Measurements from ENCODE around the gene DR1.
"Not testable (repeated sequence)": the region's sequence is repeated elsewhere in the genome, so short reads cannot be mapped to it uniquely, and the experiment has no call there.

The DR1 gene

DNA sequence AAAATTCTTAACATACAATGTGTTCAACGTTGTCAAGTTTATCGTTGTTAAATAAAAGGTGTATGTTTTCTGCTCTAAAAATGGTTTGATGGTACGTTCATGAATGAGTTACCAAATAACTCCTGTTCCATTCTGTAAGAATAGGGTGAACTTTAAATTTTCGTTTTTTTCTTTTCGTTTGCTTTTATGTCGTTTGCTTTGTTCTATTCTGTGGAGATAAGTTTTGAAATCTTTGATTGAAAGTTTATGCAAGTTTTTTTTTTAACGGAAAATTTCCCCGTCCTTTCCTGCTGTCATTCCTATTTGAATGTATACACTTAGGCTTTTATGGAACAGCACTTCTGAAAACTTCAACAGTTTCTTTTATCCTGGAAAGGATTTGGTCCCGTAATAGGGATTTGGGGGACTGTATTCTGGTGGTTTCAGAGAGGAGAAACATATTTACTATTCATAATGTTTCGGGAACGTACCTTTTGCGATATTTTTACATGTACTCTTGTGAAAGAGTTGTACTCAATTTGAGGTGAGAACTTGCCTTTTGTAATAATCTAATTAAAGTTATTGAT is 1.7 kb downstream of the DR1 start:
- TF ChIP-seq, protein P1, sequence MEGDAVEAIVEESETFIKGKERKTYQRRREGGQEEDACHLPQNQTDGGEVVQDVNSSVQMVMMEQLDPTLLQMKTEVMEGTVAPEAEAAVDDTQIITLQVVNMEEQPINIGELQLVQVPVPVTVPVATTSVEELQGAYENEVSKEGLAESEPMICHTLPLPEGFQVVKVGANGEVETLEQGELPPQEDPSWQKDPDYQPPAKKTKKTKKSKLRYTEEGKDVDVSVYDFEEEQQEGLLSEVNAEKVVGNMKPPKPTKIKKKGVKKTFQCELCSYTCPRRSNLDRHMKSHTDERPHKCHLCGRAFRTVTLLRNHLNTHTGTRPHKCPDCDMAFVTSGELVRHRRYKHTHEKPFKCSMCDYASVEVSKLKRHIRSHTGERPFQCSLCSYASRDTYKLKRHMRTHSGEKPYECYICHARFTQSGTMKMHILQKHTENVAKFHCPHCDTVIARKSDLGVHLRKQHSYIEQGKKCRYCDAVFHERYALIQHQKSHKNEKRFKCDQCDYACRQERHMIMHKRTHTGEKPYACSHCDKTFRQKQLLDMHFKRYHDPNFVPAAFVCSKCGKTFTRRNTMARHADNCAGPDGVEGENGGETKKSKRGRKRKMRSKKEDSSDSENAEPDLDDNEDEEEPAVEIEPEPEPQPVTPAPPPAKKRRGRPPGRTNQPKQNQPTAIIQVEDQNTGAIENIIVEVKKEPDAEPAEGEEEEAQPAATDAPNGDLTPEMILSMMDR (IDR thresholded peaks at IDR 0.05; ENCODE audit: low read depth, low read length, missing control alignments): no peak
- no peak for DNase-seq (ENCODE audit: extremely low read depth, low read depth)
- peak overlapping the region; percentile 82 for H3K4me3 ChIP-seq (replicated peaks; ENCODE audit: low read depth, low read length)

DNA sequence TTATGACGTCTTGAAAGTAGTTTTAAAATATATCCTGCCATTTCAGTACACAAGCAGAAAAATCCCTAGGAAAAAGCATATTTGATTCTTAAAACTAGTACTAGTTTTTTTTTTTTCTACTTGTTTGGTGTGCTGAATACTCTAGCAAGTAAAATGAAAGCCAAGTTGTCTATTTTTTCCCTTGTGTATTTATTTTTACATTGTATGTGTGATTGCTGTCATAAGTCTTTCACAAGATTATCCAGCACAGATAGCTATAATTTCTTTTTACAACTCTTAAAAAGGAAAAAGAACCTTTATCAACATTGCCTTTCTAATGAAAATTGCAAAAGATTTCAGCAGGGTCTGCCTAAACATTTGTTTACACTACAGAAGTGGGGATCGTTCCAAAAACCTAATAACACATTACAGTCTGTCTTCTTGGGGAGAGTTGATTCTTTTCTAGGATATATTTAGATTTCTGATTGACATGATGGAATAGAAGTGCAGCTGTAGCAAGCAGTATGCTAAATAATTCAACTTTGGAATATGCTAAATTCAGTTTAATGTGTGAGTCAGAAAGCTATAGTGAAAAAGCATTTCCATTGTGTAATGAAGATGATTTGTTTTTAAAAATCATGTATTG is 2.5 kb downstream of the DR1 start:
- TF ChIP-seq, protein P1 (IDR thresholded peaks at IDR 0.05; ENCODE audit: low read depth, low read length, missing control alignments): no peak
- peak overlapping the region; percentile 82 for H3K4me3 ChIP-seq (replicated peaks; ENCODE audit: low read depth, low read length)
- DNase-seq (ENCODE audit: extremely low read depth, low read depth): no peak

DNA sequence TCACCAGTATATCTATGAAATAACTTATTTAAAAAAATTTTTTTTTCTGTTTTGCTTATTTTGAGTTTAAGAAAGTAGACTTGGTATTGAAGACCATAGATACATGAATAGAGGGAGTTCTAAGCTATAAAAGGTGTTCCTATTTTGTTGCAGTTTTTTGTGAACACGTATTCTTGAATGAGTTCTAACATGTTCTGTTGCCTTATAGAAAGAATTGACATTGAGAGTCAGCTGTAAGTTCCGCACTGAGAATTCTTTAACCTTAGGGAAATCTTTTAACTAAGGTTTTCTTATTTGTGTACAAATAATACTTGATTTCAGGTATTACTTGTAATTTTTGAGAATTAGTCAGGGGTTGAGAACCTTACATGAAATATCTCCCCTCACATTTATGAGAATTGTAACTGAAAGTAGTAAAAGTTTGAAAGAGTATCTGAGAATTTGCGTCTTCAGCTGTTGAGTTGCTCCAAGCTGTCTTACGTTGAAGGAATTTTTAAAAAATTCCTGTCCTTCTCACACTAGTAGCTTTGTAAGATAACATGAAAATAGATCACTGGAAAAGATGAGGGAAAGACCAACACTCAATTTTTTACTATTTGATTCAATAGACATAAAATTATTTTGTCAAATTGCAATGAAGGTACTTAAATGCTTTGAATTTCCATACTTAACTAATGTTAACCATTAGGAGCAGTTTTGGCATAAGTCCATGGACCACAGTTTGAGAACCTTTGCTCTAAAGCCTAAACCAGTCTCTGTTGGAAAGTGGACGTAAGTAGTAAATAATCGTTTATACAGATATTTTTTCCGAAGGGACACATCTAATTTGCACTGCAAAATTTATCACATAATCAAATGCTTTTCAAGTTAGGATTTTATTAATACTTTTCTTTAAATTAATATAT is 3.8 kb downstream of the DR1 start:
- TF ChIP-seq, protein P1 (IDR thresholded peaks at IDR 0.05; ENCODE audit: low read depth, low read length, missing control alignments): no peak
- DNase-seq (ENCODE audit: extremely low read depth, low read depth): no peak
- peak overlapping the region; percentile 82 for H3K4me3 ChIP-seq (replicated peaks; ENCODE audit: low read depth, low read length)

DNA sequence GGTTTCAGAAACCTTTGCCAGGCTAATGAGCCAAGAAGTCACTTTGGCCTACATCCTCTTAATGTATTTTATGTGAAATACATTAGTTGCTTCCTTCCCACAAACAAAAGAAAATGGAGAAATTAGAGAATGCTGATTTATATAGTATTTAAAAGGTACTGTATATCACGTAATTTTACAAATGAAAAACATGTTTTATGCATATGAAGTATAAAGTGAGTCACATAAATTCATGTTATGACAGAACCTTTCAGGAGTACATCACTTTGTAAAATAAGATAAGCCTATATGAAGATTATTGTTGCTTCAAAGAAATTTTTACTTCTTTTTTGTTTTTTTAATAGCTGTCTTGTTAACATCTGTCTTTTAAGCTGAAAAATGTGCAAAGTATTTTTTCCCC is 4.6 kb downstream of the DR1 start:
- H3K4me3 ChIP-seq (replicated peaks; ENCODE audit: low read depth, low read length): peak overlapping the region; percentile 82
- TF ChIP-seq, protein P1 (IDR thresholded peaks at IDR 0.05; ENCODE audit: low read depth, low read length, missing control alignments): no peak
- DNase-seq (ENCODE audit: extremely low read depth, low read depth): no peak

DNA sequence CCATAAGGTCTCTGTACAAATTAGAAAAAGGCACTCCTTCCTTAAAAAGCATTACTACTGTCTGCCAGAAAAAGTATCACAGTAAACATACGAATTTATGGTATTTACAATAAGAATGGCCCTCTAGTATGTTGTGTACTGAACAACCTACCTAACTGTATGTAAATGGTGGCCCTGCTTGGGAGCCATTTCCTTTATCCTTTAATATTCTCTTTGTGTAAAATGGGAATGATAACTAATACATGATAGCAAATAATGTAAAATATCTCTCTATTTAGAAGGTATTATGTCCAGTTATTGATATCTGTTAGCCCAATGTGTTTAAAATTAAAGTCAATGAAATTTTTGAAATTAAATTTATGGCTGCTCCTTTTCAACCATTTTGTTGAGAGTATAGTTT is 5.2 kb downstream of the DR1 start:
- DNase-seq (ENCODE audit: extremely low read depth, low read depth): no peak
- peak overlapping the region; percentile 82 for H3K4me3 ChIP-seq (replicated peaks; ENCODE audit: low read depth, low read length)
- TF ChIP-seq, protein P1 (IDR thresholded peaks at IDR 0.05; ENCODE audit: low read depth, low read length, missing control alignments): no peak

DNA sequence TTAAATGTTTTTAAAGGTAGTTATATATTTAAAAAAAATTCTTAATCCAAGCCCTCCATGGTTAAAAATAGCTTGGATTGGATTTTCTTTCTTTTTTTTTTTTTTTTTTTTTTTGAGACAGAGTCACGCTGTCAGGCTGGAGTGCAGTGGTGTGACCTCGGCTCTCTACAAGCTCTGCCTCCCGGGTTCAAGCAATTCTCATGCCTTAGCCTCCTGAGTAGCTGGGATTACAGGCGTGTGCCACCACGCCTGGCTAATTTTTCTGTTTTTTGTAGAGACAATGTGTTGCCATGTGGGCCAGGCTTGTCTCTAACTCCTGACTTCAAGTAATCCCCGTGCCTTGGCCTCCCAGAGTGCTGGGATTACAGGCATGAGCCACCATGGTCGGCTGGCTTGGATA is 5.6 kb downstream of the DR1 start:
- 0 out of 2 replicates have a peak overlapping the region, but pooled peaks have one; percentile 6 for H3K4me3 ChIP-seq (replicated peaks; ENCODE audit: low read depth, low read length)
- DNase-seq (ENCODE audit: extremely low read depth, low read depth): not testable (repeated sequence)

DNA sequence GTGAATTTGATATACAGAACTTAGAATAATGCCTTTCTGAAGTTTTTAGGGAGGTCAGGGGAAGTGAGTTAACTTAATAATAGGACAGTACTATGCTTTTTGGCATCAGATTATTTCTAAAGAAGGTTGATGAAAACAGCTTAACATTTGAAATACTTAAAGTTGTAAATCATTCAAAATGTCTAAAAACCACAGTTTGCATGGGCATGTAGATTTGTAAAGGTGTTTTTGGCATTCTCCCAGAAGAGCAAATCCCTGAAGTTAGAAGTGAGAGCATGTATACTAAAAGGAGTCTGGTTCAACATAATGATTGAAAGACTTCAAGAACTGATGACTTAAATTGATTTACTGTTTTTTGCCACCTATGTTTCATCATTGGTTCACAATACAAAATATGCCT is 6.7 kb downstream of the DR1 start:
- TF ChIP-seq, protein P1 (IDR thresholded peaks at IDR 0.05; ENCODE audit: low read depth, low read length, missing control alignments): no peak
- no peak overlapping the region for H3K4me3 ChIP-seq (replicated peaks; ENCODE audit: low read depth, low read length)
- no peak for DNase-seq (ENCODE audit: extremely low read depth, low read depth)

Data from HFF-Myc (cell line).